ENCODE data around the gene DGKQ. TPM values are rescaled to one million over a fixed set of nuclear protein-coding genes. Genes with fewer than 3 reads are reported as not detected.

DGKQ gene
- total RNA-seq, 1 donor: 9.9 TPM

- no peak overlapping the region for H3K4me3 ChIP-seq (ENCODE audit: low read depth, low read length)
- no peak for DNase-seq (ENCODE audit: low read depth)
- no peak for TF ChIP-seq CTCF (IDR thresholded peaks at IDR 0.05; ENCODE audit: insufficient read depth, low read length)
Measured at GRCh38 chr4:955931-956381, 17.4 kb downstream of the DGKQ start.

- no peak for DNase-seq (ENCODE audit: low read depth)
- no peak overlapping the region for H3K4me3 ChIP-seq (ENCODE audit: low read depth, low read length)
- TF ChIP-seq CTCF (IDR thresholded peaks at IDR 0.05; ENCODE audit: insufficient read depth, low read length): no peak
Measured at GRCh38 chr4:955161-955921, 18.0 kb downstream of the DGKQ start.

DNA sequence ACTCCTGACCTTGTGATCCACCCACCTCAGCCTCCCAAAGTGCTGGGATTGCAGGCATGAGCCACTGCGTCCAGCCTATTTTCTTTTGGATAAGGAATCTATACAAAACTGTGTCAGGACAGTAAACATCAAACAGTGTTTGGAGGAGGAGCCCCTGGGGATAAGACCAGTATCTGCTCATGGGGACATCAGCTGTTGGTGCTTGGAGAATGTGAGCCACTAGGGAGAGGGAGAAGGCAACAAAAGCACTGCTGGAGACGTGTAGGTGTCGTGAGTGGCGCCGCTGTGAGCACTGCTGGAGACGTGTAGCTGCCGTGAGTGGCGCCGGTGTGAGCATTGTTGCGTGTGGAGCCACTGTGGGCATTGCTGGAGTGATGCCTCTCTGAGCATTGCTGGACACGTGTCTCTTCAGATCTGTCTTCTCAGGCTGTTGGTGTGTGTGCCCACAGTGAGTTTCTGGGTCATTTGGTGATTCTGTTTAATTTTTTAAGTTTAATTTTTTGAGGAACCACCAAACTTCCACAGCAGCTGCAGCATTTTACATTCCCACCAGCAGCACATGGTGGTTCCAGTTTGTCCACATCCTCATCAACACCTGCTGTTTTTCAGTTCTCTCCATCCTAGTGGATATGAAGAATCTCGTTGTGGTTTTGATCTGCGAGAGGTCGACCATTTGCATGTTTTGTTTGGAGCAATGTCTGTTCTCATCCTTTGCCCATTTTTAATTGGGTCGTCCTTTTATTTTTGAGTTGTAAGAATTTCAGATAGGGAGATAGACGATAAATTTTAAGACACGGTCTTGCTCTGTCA lies 19.0 kb downstream of the DGKQ start:
- DNase-seq (ENCODE audit: low read depth): no peak
- H3K4me3 ChIP-seq (ENCODE audit: low read depth, low read length): no peak overlapping the region
- no peak for TF ChIP-seq CTCF (IDR thresholded peaks at IDR 0.05; ENCODE audit: insufficient read depth, low read length)

DNA sequence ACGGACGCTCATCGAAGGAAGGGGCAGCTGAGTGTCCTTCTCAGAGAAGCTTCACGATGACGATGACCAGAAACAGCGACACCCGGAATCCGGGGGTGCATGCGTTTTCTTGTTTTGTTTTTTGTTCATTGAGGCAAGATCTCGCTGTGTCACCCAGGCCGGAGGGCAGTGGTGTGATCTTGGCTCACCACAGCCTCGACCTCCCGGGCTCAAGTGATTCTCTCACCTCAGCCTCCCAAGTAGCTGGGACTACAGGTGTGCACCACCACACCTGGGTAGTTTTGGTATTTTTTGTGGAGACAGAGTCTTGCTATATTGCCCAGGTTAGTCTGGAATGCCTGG lies 19.8 kb downstream of the DGKQ start:
- DNase-seq (ENCODE audit: low read depth): no peak
- no peak overlapping the region for H3K4me3 ChIP-seq (ENCODE audit: low read depth, low read length)
- no peak for TF ChIP-seq CTCF (IDR thresholded peaks at IDR 0.05; ENCODE audit: insufficient read depth, low read length)

DNA sequence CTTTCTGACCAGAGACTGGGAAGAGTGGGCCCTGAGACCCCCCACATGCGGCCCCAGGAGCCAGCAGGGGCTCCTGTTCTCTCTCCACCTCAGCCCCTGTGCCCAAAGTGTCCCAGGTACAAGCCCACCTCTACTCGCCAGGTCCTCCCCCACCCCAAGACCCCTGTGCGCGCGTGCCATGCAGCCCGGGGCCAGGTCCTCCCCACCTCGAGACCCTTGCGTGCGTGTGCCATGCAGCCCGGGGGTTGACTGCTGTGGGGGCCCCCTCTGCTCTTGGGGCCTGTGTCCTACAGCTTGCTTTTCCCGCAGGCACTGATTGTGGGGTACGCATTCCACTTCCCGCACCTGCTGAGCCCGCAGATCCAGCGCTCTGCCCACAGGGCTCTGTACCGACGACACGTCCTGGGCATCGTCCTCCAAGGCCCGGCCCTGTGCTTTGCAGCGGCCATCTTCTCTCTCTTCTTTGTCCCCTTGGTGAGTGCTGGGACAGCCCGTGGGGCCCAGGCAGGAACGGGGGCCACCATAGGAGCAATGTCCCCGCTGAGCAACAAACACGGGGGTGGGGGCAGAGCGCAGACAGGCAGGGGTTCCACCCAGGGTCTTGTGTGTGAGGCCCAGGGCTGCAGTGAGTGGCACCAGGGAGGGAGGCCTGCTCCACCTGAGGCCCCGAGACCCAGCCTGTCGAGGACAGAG lies 20.3 kb downstream of the DGKQ start:
- H3K4me3 ChIP-seq (ENCODE audit: low read depth, low read length): no peak overlapping the region
- no peak for TF ChIP-seq CTCF (IDR thresholded peaks at IDR 0.05; ENCODE audit: insufficient read depth, low read length)
- DNase-seq (ENCODE audit: low read depth): no peak

- TF ChIP-seq CTCF (IDR thresholded peaks at IDR 0.05; ENCODE audit: insufficient read depth, low read length): no peak
- H3K4me3 ChIP-seq (ENCODE audit: low read depth, low read length): no peak overlapping the region
- DNase-seq (ENCODE audit: low read depth): no peak
Measured at GRCh38 chr4:951594-952468, 21.5 kb downstream of the DGKQ start.

All from fibroblast of the aortic adventitia (primary cell).